Effector memory CD4-positive, alpha-beta T cell (primary cell): ENCODE data around the gene SETD7.
A peak's percentile ranks its signal among the peaks of the same experiment; 100 is the strongest.

ENCODE experiments used
- DNase-seq, 3 donors: peaks; one replicate each; pipeline ENCODE4 v3.0.0-alpha.2; 2020
- H3K27ac ChIP-seq: 2 replicates; pipeline ENCODE4 v1.7.0; 2013; ENCODE audit warnings: mild to moderate bottlenecking, low read length, moderate library complexity; ENCODE audit not compliant: insufficient read depth, poor library complexity, severe bottlenecking
- H3K27me3 ChIP-seq: replicated peaks from 2 replicates; pipeline ENCODE4 v1.7.0; 2013; ENCODE audit warnings: mild to moderate bottlenecking, low read length; ENCODE audit not compliant: insufficient read depth, control insufficient read depth, poor library complexity, severe bottlenecking
- H3K36me3 ChIP-seq: 2 replicates; pipeline ENCODE4 v1.7.0; 2013; ENCODE audit warnings: mild to moderate bottlenecking, low read length, moderate library complexity; ENCODE audit not compliant: control insufficient read depth, insufficient read depth
- H3K4me1 ChIP-seq: 2 replicates; pipeline ENCODE4 v1.7.0; 2013; ENCODE audit warnings: low read length, mild to moderate bottlenecking; ENCODE audit not compliant: control insufficient read depth, insufficient read depth, poor library complexity, severe bottlenecking
- H3K4me3 ChIP-seq: 2 replicates; pipeline ENCODE4 v1.7.0; 2013; ENCODE audit warnings: low read length, low read depth, mild to moderate bottlenecking; ENCODE audit not compliant: insufficient read depth, poor library complexity, severe bottlenecking
- H3K9me3 ChIP-seq: 2 replicates; pipeline ENCODE4 v1.7.0; 2013; ENCODE audit warnings: mild to moderate bottlenecking, low read length, moderate library complexity; ENCODE audit not compliant: control insufficient read depth

Gene SETD7

GRCh38 chr4:139575072-139575471 is 19.1 kb upstream of the SETD7 start:
- no peak for DNase-seq
- Histone ChIP-seq H3K27me3 (no peaks in the 10 kb centered on the region), H3K9me3 (no peaks in the 10 kb centered on the region), H3K4me1 (no peaks in the 10 kb centered on the region), H3K27ac (no peak overlapping the region), H3K36me3 (no peaks in the 10 kb centered on the region), H3K4me3 (no peak overlapping the region)

GRCh38 chr4:139574641-139575040 is 18.6 kb upstream of the SETD7 start:
- H3K4me3 ChIP-seq = no peak overlapping the region
- H3K27ac ChIP-seq = no peak overlapping the region
- no peak for DNase-seq
- no peaks in the 10 kb centered on the region for H3K36me3 ChIP-seq
- no peaks in the 10 kb centered on the region for H3K4me1 ChIP-seq
- H3K27me3 ChIP-seq = no peaks in the 10 kb centered on the region
- H3K9me3 ChIP-seq = no peaks in the 10 kb centered on the region

GRCh38 chr4:139568206-139568955 is 12.4 kb upstream of the SETD7 start:
- Histone ChIP-seq H3K27ac (no peak overlapping the region), H3K36me3 (no peaks in the 10 kb centered on the region), H3K4me3 (no peak overlapping the region), H3K27me3 (no peaks in the 10 kb centered on the region), H3K4me1 (no peaks in the 10 kb centered on the region), H3K9me3 (no peaks in the 10 kb centered on the region)
- DNase-seq = no peak

- Histone ChIP-seq H3K36me3 (no peaks in the 10 kb centered on the region), H3K27ac (no peak overlapping the region), H3K4me1 (no peaks in the 10 kb centered on the region), H3K4me3 (no peak overlapping the region), H3K27me3 (no peaks in the 10 kb centered on the region), H3K9me3 (no peaks in the 10 kb centered on the region)
- no peak for DNase-seq
Observed at GRCh38 chr4:139567159-139567870, 11.3 kb upstream of the SETD7 start.

GRCh38 chr4:139564502-139564901 is 8.5 kb upstream of the SETD7 start:
- Histone ChIP-seq H3K9me3 (no peaks in the 10 kb centered on the region), H3K36me3 (no peaks in the 10 kb centered on the region), H3K4me3 (no peak overlapping the region), H3K4me1 (peaks cover 10% of the 10 kb centered on the region), H3K27ac (no peak overlapping the region), H3K27me3 (no peaks in the 10 kb centered on the region)
- no peak for DNase-seq

GRCh38 chr4:139563515-139563914 is 7.5 kb upstream of the SETD7 start:
- H3K9me3 ChIP-seq = no peaks in the 10 kb centered on the region
- DNase-seq = no peak
- no peaks in the 10 kb centered on the region for H3K36me3 ChIP-seq

GRCh38 chr4:139562839-139563238 is 6.8 kb upstream of the SETD7 start:
- H3K27me3 ChIP-seq = no peaks in the 10 kb centered on the region
- no peaks in the 10 kb centered on the region for H3K36me3 ChIP-seq
- H3K4me1 ChIP-seq = peaks cover 10% of the 10 kb centered on the region
- DNase-seq = no peak
- H3K27ac ChIP-seq = no peak overlapping the region
- no peak overlapping the region for H3K4me3 ChIP-seq
- H3K9me3 ChIP-seq = no peaks in the 10 kb centered on the region

More at GRCh38 chr4:139563515-139563914, 7.5 kb upstream of the SETD7 start:
- peaks cover 10% of the 10 kb centered on the region for H3K4me1 ChIP-seq
- H3K27me3 ChIP-seq = no peaks in the 10 kb centered on the region
- no peak overlapping the region for H3K4me3 ChIP-seq
- no peak overlapping the region for H3K27ac ChIP-seq

GRCh38 chr4:139562067-139562684 is 6.2 kb upstream of the SETD7 start:
- Histone ChIP-seq H3K27me3 (no peaks in the 10 kb centered on the region), H3K4me3 (no peak overlapping the region), H3K4me1 (peaks cover 16% of the 10 kb centered on the region), H3K9me3 (no peaks in the 10 kb centered on the region), H3K36me3 (no peaks in the 10 kb centered on the region), H3K27ac (no peak overlapping the region)
- no peak for DNase-seq

GRCh38 chr4:139560406-139561104 is 4.5 kb upstream of the SETD7 start:
- Histone ChIP-seq H3K27me3 (no peaks in the 10 kb centered on the region), H3K36me3 (no peaks in the 10 kb centered on the region), H3K27ac (peak overlapping the region; percentile 68), H3K4me1 (peaks cover 18% of the 10 kb centered on the region), H3K4me3 (no peak overlapping the region), H3K9me3 (no peaks in the 10 kb centered on the region)
- DNase-seq = no peak
